BLaER1 treated with 17β-estradiol and CSF1 and Interleukin-3, amounts not matched to agents 10 nM and 100 nM (cell line): ENCODE measurements around the gene PPP1R12C.

Source experiments
- H3K27ac ChIP-seq, 11 experiments: shearing (Covaris generic); formaldehyde crosslinking; 2 replicates each; pipeline ENCODE4 v1.8.1; 2022
- H3K27me3 ChIP-seq, 11 experiments: shearing (Covaris generic); formaldehyde crosslinking; 2 replicates each; pipeline ENCODE4 v1.8.1; 2022
- H3K36me3 ChIP-seq, 11 experiments: shearing (Covaris generic); formaldehyde crosslinking; 2 replicates each; pipeline ENCODE4 v1.8.1; 2022
- H3K4me1 ChIP-seq, 10 experiments: shearing (Covaris generic); formaldehyde crosslinking; 2 replicates each; pipeline ENCODE4 v1.8.1; 2022
- H3K4me2 ChIP-seq, 11 experiments: shearing (Covaris generic); formaldehyde crosslinking; 2 replicates each; pipeline ENCODE4 v1.8.1; 2022
- H3K4me3 ChIP-seq, 10 experiments: shearing (Covaris generic); formaldehyde crosslinking; 2 replicates each; pipeline ENCODE4 v1.8.1; 2022
- H3K9ac ChIP-seq, 11 experiments: shearing (Covaris generic); formaldehyde crosslinking; 2 replicates each; pipeline ENCODE4 v1.8.1; 2022
- H3K9me3 ChIP-seq, 11 experiments: shearing (Covaris generic); formaldehyde crosslinking; replicated peaks in 1 of 11; 2 replicates each; pipeline ENCODE4 v1.8.1; 2022
- H4K20me1 ChIP-seq, 11 experiments: shearing (Covaris generic); formaldehyde crosslinking; 2 replicates each; pipeline ENCODE4 v1.8.1; 2022
- Cebpa-rat ChIP-seq, 11 experiments: shearing (Covaris generic); IDR thresholded peaks; 2 replicates each; pipeline ENCODE4 v1.8.1; 2022

The PPP1R12C gene

GRCh38 chr19:55117663-55118391 lies 390 bp upstream of the PPP1R12C start:
- H4K20me1 ChIP-seq = peaks cover 31 to 44% (median 43%) of the 10 kb centered on the region in 11 experiments
- peaks cover 5 to 22% (median 9%) of the 10 kb centered on the region in 11 experiments; a peak in 21 of 22 replicates for H3K36me3 ChIP-seq
- H3K27ac ChIP-seq = peak overlapping the region; percentile 36 to 94 (median 82); a peak in 21 of 22 replicates
- H3K9me3 ChIP-seq = no peaks in the 10 kb centered on the region
- H3K9ac ChIP-seq = peak overlapping the region; percentile 77 to 99 (median 96)
- no peak for TF ChIP-seq Cebpa-rat (IDR thresholded peaks at IDR 0.05)
- peak overlapping the region; percentile 79 to 97 (median 88) for H3K4me2 ChIP-seq
- H3K27me3 ChIP-seq = peaks cover 0 to 1% (median 0%) of the 10 kb centered on the region in 11 experiments; a peak in 1 of 22 replicates
- peaks cover 42 to 51% (median 48%) of the 10 kb centered on the region in 10 experiments for H3K4me1 ChIP-seq
- peak overlapping the region; percentile 69 to 100 (median 100) for H3K4me3 ChIP-seq

GRCh38 chr19:55116232-55116858 lies 1.1 kb downstream of the PPP1R12C start:
- H3K9ac ChIP-seq = peak overlapping the region; percentile 92 to 99 (median 97)
- no peaks in the 10 kb centered on the region for H3K9me3 ChIP-seq
- H3K4me2 ChIP-seq = peak overlapping the region; percentile 89 to 99 (median 94)
- H3K4me1 ChIP-seq = peaks cover 43 to 54% (median 49%) of the 10 kb centered on the region in 10 experiments
- peak overlapping the region; percentile 85 to 100 (median 100) for H3K4me3 ChIP-seq
- H4K20me1 ChIP-seq = peaks cover 46 to 59% (median 57%) of the 10 kb centered on the region in 11 experiments
- no peak for TF ChIP-seq Cebpa-rat (IDR thresholded peaks at IDR 0.05)
- no peaks in the 10 kb centered on the region for H3K27me3 ChIP-seq
- peaks cover 13 to 37% (median 21%) of the 10 kb centered on the region in 11 experiments for H3K36me3 ChIP-seq
- peak overlapping the region; percentile 77 to 94 (median 92) for H3K27ac ChIP-seq

- peak overlapping the region in 10 of 11 experiments; percentile 49 to 94 (median 92); a peak in 16 of 22 replicates for H3K27ac ChIP-seq
- H3K4me3 ChIP-seq = peak overlapping the region; percentile 85 to 100 (median 100)
- peaks cover 52 to 66% (median 63%) of the 10 kb centered on the region in 11 experiments for H4K20me1 ChIP-seq
- H3K4me1 ChIP-seq = peaks cover 42 to 54% (median 47%) of the 10 kb centered on the region in 10 experiments
- H3K36me3 ChIP-seq = peaks cover 15 to 43% (median 25%) of the 10 kb centered on the region in 11 experiments
- H3K9me3 ChIP-seq = no peaks in the 10 kb centered on the region
- no peak for TF ChIP-seq Cebpa-rat (IDR thresholded peaks at IDR 0.05)
- H3K4me2 ChIP-seq = peak overlapping the region; percentile 89 to 99 (median 94)
- peak overlapping the region; percentile 40 to 99 (median 97); a peak in 21 of 22 replicates for H3K9ac ChIP-seq
- H3K27me3 ChIP-seq = no peaks in the 10 kb centered on the region
These were observed 1.9 kb downstream of the PPP1R12C start for GRCh38 chr19:55115446-55116065.

- Histone ChIP-seq H3K4me3 (0 out of 20 replicates have a peak overlapping the region, but pooled peaks of 1 of the 10 experiments have one; percentile 7), H4K20me1 (peaks cover 61 to 75% (median 72%) of the 10 kb centered on the region in 11 experiments), H3K9me3 (no peaks in the 10 kb centered on the region), H3K27me3 (no peaks in the 10 kb centered on the region), H3K4me2 (peak overlapping the region; percentile 89 to 99 (median 94)), H3K27ac (peak overlapping the region in 3 of 11 experiments; percentile 7 to 26 (median 15); a peak in 5 of 22 replicates), H3K36me3 (peaks cover 24 to 52% (median 34%) of the 10 kb centered on the region in 11 experiments), H3K9ac (peak overlapping the region in 10 of 11 experiments; percentile 9 to 97 (median 58); a peak in 15 of 22 replicates), H3K4me1 (peaks cover 42 to 53% (median 47%) of the 10 kb centered on the region in 10 experiments)
- no peak for TF ChIP-seq Cebpa-rat (IDR thresholded peaks at IDR 0.05)
These were observed 2.8 kb downstream of the PPP1R12C start for GRCh38 chr19:55114566-55115145.

GRCh38 chr19:55113570-55114039 lies 3.8 kb downstream of the PPP1R12C start:
- Histone ChIP-seq H3K36me3 (peaks cover 34 to 63% (median 44%) of the 10 kb centered on the region in 11 experiments), H3K27ac (peak overlapping the region in 5 of 11 experiments; percentile 8 to 34 (median 25); a peak in 7 of 22 replicates), H4K20me1 (peaks cover 72 to 85% (median 83%) of the 10 kb centered on the region in 11 experiments), H3K4me1 (peaks cover 36 to 44% (median 42%) of the 10 kb centered on the region in 10 experiments), H3K9ac (peak overlapping the region in 9 of 11 experiments; percentile 16 to 97 (median 54); a peak in 13 of 22 replicates), H3K27me3 (no peaks in the 10 kb centered on the region), H3K9me3 (no peaks in the 10 kb centered on the region), H3K4me3 (no peak overlapping the region; a peak in 1 of 20 replicates), H3K4me2 (peak overlapping the region; percentile 33 to 99 (median 94))
- TF ChIP-seq Cebpa-rat (IDR thresholded peaks at IDR 0.05) = no peak

- H3K4me1 ChIP-seq = peaks cover 30 to 38% (median 36%) of the 10 kb centered on the region in 10 experiments
- peak overlapping the region; percentile 33 to 99 (median 94); a peak in 21 of 22 replicates for H3K4me2 ChIP-seq
- H4K20me1 ChIP-seq = peaks cover 77 to 91% (median 88%) of the 10 kb centered on the region in 11 experiments
- no peaks in the 10 kb centered on the region for H3K27me3 ChIP-seq
- peak overlapping the region in 7 of 11 experiments; percentile 16 to 97 (median 53); a peak in 8 of 22 replicates for H3K9ac ChIP-seq
- H3K4me3 ChIP-seq = no peak overlapping the region
- peak overlapping the region in 5 of 11 experiments; percentile 8 to 34 (median 25); a peak in 3 of 22 replicates for H3K27ac ChIP-seq
- H3K9me3 ChIP-seq = no peaks in the 10 kb centered on the region
- H3K36me3 ChIP-seq = peaks cover 41 to 69% (median 50%) of the 10 kb centered on the region in 11 experiments
- no peak for TF ChIP-seq Cebpa-rat (IDR thresholded peaks at IDR 0.05)
These were observed 4.5 kb downstream of the PPP1R12C start for GRCh38 chr19:55112777-55113569.

GRCh38 chr19:55112246-55112776 lies 5.1 kb downstream of the PPP1R12C start:
- Histone ChIP-seq H3K4me1 (peaks cover 30 to 37% (median 35%) of the 10 kb centered on the region in 10 experiments), H3K4me2 (peak overlapping the region in 3 of 11 experiments; percentile 94 to 98 (median 95); a peak in 2 of 22 replicates), H3K27me3 (no peaks in the 10 kb centered on the region), H4K20me1 (peaks cover 77 to 95% (median 92%) of the 10 kb centered on the region in 11 experiments), H3K9me3 (no peaks in the 10 kb centered on the region), H3K27ac (no peak overlapping the region), H3K4me3 (no peak overlapping the region), H3K36me3 (peaks cover 43 to 72% (median 54%) of the 10 kb centered on the region in 11 experiments), H3K9ac (no peak overlapping the region)
- TF ChIP-seq Cebpa-rat (IDR thresholded peaks at IDR 0.05) = no peak
